Subcutaneous abdominal adipose tissue (tissue), 5 donors: ENCODE data around the gene OPN1SW.

Experiments
- H3K27ac ChIP-seq: one replicate; pipeline ENCODE4 v1.7.0; 2013; ENCODE audit warnings: low read depth, mild to moderate bottlenecking, inconsistent platforms, low read length, moderate library complexity
- H3K27me3 ChIP-seq, 5 donors: one replicate each; pipeline ENCODE4 v1.7.0; 2013; ENCODE audit warnings: low read length in 5 of 5, inconsistent platforms in 1 of 5; ENCODE audit not compliant: control insufficient read depth in 5 of 5, insufficient read depth in 4 of 5
- H3K36me3 ChIP-seq, 5 donors: one replicate each; pipeline ENCODE4 v1.7.0; 2013; ENCODE audit warnings: low read length in 5 of 5; ENCODE audit not compliant: control insufficient read depth in 5 of 5, insufficient read depth in 5 of 5
- H3K4me1 ChIP-seq, 5 donors: one replicate each; pipeline ENCODE4 v1.7.0; 2013; ENCODE audit warnings: low read length in 5 of 5, mild to moderate bottlenecking in 3 of 5, moderate library complexity in 1 of 5; ENCODE audit not compliant: control insufficient read depth in 5 of 5, insufficient read depth in 5 of 5
- H3K4me3 ChIP-seq, 5 donors: one replicate each; pipeline ENCODE4 v1.7.0; 2013; ENCODE audit warnings: low read length in 5 of 5, low read depth in 1 of 5
- H3K9ac ChIP-seq, 5 donors: one replicate each; pipeline ENCODE4 v1.7.0; 2013; ENCODE audit warnings: low read length in 5 of 5, mild to moderate bottlenecking in 4 of 5, moderate library complexity in 3 of 5
- H3K9me3 ChIP-seq, 5 donors: one replicate each; pipeline ENCODE4 v1.7.0; 2013; ENCODE audit warnings: low read length in 5 of 5; ENCODE audit not compliant: control insufficient read depth in 5 of 5
- donor health status: healthy.
- donor health status: healthy.
- donor health status: healthy.
- donor health status: healthy.
- donor health status: healthy.

Gene OPN1SW

GRCh38 chr7:128783143-128783861 lies 7.7 kb upstream of the OPN1SW start:
- Histone ChIP-seq H3K27ac (no peak overlapping the region), H3K36me3 (no peaks in the 10 kb centered on the region), H3K27me3 (no peaks in the 10 kb centered on the region), H3K9me3 (no peaks in the 10 kb centered on the region), H3K9ac (no peak overlapping the region), H3K4me1 (peaks cover 0 to 11% (median 4%) of the 10 kb centered on the region in 5 donors), H3K4me3 (no peak overlapping the region)

DNA sequence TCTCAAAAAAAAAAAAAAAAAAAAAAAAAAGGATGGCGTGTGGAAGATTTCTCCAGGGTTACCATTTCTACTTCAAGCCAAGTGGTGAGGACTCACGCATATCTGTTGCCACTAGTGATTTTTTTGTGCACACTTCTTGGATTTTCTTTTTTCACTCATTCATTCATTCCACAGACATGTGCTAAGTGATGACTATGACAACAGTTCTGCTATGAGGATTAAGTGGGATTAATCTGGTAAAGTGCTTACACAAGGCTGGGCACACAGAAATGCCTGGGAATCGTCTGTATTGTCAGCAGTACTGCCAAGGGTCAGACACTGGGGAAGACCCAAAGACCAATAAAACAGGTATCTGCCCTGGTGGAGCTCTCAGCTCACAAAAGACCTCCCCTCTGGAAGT lies 6.3 kb upstream of the OPN1SW start:
- Histone ChIP-seq H3K4me3 (no peak overlapping the region), H3K9me3 (peaks cover 0 to 7% (median 3%) of the 10 kb centered on the region in 5 donors), H3K36me3 (no peaks in the 10 kb centered on the region), H3K27me3 (no peaks in the 10 kb centered on the region), H3K27ac (no peak overlapping the region), H3K4me1 (peaks cover 0 to 11% (median 4%) of the 10 kb centered on the region in 5 donors), H3K9ac (no peak overlapping the region)

- Histone ChIP-seq H3K9ac (no peak overlapping the region), H3K4me3 (no peak overlapping the region), H3K27me3 (no peaks in the 10 kb centered on the region), H3K27ac (no peak overlapping the region), H3K4me1 (peaks cover 0 to 11% (median 4%) of the 10 kb centered on the region in 5 donors), H3K9me3 (peaks cover 0 to 7% (median 3%) of the 10 kb centered on the region in 5 donors), H3K36me3 (no peaks in the 10 kb centered on the region)
These were observed 5.5 kb upstream of the OPN1SW start for GRCh38 chr7:128781126-128781525.

DNA sequence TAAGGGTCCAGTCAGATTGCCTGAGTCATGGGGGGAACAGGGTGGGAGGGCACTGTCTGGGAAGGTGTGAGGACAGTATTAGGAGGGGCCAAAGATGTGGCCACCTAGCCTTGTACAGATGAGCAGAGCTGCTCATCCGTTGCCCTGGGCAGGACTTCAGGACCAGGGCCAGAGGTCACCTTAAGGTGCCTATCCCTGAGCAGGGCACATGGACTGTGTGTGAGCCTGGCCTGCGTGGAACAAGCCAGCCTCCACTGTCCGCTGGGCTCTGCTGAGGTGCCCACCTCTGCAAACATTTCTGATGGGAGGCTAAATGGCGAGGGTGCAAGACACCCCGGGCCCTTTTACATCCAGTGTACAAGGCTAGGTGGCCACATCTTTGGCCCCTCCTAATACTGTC lies 3.4 kb upstream of the OPN1SW start:
- Histone ChIP-seq H3K9me3 (peaks cover 0 to 7% (median 3%) of the 10 kb centered on the region in 5 donors), H3K4me1 (peaks cover 0 to 18% (median 11%) of the 10 kb centered on the region in 5 donors), H3K27ac (no peak overlapping the region), H3K9ac (no peak overlapping the region), H3K36me3 (peaks cover 0 to 8% (median 6%) of the 10 kb centered on the region in 5 donors), H3K4me3 (no peak overlapping the region), H3K27me3 (no peaks in the 10 kb centered on the region)

DNA sequence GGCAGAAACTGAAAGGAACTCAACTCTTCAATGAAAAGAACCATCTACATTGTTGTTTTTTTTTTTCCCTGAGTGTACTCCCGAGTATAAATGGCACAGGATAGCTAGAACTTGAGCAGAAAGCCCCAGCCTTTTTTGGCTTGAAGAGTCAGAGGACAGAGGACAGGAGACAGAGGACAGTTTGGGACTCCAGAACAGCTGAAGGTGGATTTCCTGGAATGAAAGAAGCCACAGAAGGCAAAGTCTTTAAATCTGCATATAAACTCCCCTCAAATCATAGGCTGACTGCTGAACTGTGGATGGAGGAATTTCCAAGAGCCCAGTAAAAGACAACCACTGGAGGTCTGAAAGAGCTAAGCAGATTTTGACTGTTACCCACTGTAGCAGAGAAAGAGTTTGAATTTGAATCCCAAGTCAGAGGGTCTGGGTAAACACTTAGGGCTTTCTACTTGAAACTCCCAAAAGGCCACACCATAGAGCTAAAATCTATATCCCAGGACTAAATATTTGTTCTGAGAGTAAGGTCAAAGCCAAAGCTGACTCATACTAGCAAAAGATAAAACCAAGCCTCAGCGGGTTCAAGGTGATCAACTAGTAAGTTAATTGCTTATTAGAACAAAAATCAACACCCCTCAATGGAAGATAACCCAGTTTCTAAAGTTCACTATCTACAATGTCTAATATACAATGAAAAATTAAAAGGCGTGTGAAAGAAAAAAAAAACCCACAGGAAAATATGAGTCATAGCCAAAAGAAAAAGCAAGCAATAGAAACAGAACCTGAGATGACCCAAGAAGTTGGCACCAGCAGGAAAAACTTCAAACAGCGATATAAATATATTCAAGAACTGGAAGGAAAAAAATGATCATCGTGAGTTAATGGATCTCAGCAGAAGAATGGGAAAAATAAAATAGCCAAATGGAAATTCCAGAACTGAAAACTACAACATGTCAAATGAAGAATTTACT lies 1.8 kb upstream of the OPN1SW start:
- H3K36me3 ChIP-seq, result peaks cover 0 to 18% (median 16%) of the 10 kb centered on the region in 5 donors
- peaks cover 0 to 15% (median 7%) of the 10 kb centered on the region in 5 donors for H3K4me1 ChIP-seq
- H3K27ac ChIP-seq, result no peak overlapping the region
- peaks cover 0 to 7% (median 3%) of the 10 kb centered on the region in 5 donors for H3K9me3 ChIP-seq
- no peaks in the 10 kb centered on the region for H3K27me3 ChIP-seq
- no peak overlapping the region for H3K9ac ChIP-seq
- H3K4me3 ChIP-seq, result no peak overlapping the region

DNA sequence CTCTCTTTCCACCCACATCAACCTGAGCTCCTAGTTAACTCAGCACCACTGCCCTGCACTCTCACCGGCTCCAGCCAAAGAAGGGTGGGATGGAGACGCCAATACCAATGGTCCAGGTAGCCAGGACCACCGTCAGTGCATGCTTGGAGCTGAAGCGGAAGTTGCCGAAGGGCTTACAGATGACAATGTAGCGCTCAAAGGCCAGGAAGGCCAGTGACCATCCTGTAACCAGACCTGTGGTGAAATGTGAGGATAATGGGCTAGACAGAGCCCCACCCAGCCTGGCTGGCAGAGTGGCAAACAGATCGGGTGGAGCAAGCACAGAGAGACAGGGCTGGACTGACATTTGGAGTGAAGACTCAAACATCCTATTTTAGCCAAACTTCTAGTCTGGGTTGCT lies 673 bp downstream of the OPN1SW start:
- Histone ChIP-seq H3K27me3 (no peaks in the 10 kb centered on the region), H3K9ac (no peak overlapping the region)

DNA sequence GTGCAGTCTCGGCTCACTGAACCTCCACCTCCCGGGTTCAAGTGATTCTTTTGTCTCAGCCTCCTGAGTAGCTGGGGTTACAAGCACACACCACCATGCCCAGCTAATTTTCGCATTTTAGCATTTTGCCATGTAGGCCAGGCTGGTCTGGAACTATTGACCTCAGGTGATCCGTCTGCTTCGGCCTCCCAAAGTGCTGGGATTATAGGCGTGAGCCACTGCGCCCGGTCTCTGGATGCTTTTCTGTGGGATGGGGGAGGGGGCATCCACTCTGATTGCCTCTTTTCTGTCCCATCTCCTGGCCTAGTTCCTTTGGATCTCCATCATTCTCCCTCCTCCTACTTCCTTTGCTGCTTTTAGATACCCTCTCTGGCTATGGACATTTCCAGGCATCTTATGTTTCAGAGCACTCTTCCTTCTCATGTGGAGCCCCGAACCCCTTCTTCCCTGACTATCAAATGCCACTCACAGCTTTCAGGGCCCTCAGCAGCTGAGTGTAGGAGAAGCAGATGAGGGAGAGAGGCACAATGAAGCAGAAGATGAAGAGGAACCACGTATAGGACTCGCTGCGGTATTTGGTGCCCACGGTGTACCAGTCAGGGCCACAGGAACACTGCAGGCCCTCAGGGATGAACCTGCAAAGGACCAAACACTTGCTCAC lies 1.4 kb downstream of the OPN1SW start:
- Histone ChIP-seq H3K4me1 (peaks cover 0 to 10% (median 7%) of the 10 kb centered on the region in 5 donors), H3K36me3 (peaks cover 25 to 45% (median 42%) of the 10 kb centered on the region in 5 donors), H3K4me3 (no peak overlapping the region), H3K27me3 (no peaks in the 10 kb centered on the region), H3K27ac (no peak overlapping the region), H3K9ac (no peak overlapping the region), H3K9me3 (peaks cover 0 to 7% (median 3%) of the 10 kb centered on the region in 5 donors)

More for the DNA sequence above, 673 bp downstream of the OPN1SW start:
- Histone ChIP-seq H3K9me3 (peaks cover 0 to 7% (median 3%) of the 10 kb centered on the region in 5 donors), H3K36me3 (peaks cover 17 to 37% (median 35%) of the 10 kb centered on the region in 5 donors), H3K27ac (no peak overlapping the region), H3K4me1 (peaks cover 0 to 10% (median 7%) of the 10 kb centered on the region in 5 donors), H3K4me3 (no peak overlapping the region)

- peaks cover 29 to 50% (median 45%) of the 10 kb centered on the region in 5 donors for H3K36me3 ChIP-seq
- H3K4me1 ChIP-seq, result peaks cover 0 to 10% (median 7%) of the 10 kb centered on the region in 5 donors
- H3K27me3 ChIP-seq, result no peaks in the 10 kb centered on the region
- no peak overlapping the region for H3K9ac ChIP-seq
- no peak overlapping the region for H3K27ac ChIP-seq
- H3K4me3 ChIP-seq, result no peak overlapping the region
- H3K9me3 ChIP-seq, result peaks cover 0 to 7% (median 3%) of the 10 kb centered on the region in 5 donors
These were observed 2.0 kb downstream of the OPN1SW start for GRCh38 chr7:128773604-128774003.

- peaks cover 45 to 74% (median 58%) of the 10 kb centered on the region in 5 donors for H3K36me3 ChIP-seq
These were observed 5.4 kb downstream of the OPN1SW start for GRCh38 chr7:128770233-128770632.

More at GRCh38 chr7:128770233-128770632, 5.4 kb downstream of the OPN1SW start:
- Histone ChIP-seq H3K9me3 (no peaks in the 10 kb centered on the region), H3K27me3 (no peaks in the 10 kb centered on the region), H3K27ac (no peak overlapping the region), H3K4me3 (no peak overlapping the region), H3K9ac (no peak overlapping the region), H3K4me1 (peaks cover 0 to 10% (median 7%) of the 10 kb centered on the region in 5 donors)
